Activated CD8-positive, alpha-beta T cell treated with anti-CD3 and anti-CD28 coated beads, Interleukin-2, amount 10 ng/mL, durations not matched to agents 7 days and 5 days (primary cell): Measurements from ENCODE around the gene CDCA5. TPM values are rescaled to one million over a fixed set of nuclear protein-coding genes. Genes with fewer than 3 reads are reported as not detected.
A peak's percentile ranks its signal among the peaks of the same experiment; 100 is the strongest.

Experiments
- ATAC-seq: fragments of 150-1000 bp; cut with Tn5 transposase; one replicate; pipeline ENCODE4 v1.10.0; 2021; ENCODE audit warnings: moderate library complexity
- CTCF ChIA-PET: fragments of 350-600 bp; sonication (Branson Sonifier 250); formaldehyde crosslinking; loops from one replicate; lab custom pipeline; 2021; ENCODE audit warnings: antibody characterized with exemption; lab: Charles Lee
- POLR2A ChIA-PET: fragments of 350-600 bp; sonication (Branson Sonifier 250); formaldehyde crosslinking; loops from one replicate; lab custom pipeline; 2021; ENCODE audit warnings: antibody characterized with exemption; lab: Charles Lee
- DNase-seq: peaks from one replicate; pipeline ENCODE4 v3.0.0-alpha.2; 2020
- H3K27ac Mint-ChIP-seq: one replicate; pipeline ENCODE4 v1.8.0; 2021; ENCODE audit warnings: mild to moderate bottlenecking, mixed read lengths
- H3K27me3 Mint-ChIP-seq: one replicate; pipeline ENCODE4 v1.8.0; 2021; ENCODE audit warnings: low read depth, mixed read lengths
- H3K36me3 Mint-ChIP-seq: one replicate; pipeline ENCODE4 v1.8.0; 2021; ENCODE audit warnings: low read depth, mixed read lengths
- H3K4me1 Mint-ChIP-seq: one replicate; pipeline ENCODE4 v1.8.0; 2021; ENCODE audit warnings: low read depth, mixed read lengths
- H3K4me3 Mint-ChIP-seq: one replicate; pipeline ENCODE4 v1.8.0; 2021; ENCODE audit warnings: mild to moderate bottlenecking, mixed read lengths
- H3K9me3 Mint-ChIP-seq: one replicate; pipeline ENCODE4 v1.8.0; 2022; ENCODE audit warnings: mixed read lengths; ENCODE audit not compliant: insufficient read depth
- total RNA-seq, 2 experiments: library from RNA; stranded (reverse); gene quantifications; one replicate each; pipeline ENCODE4 v1.2.3, GENCODE V29; 2021

CDCA5 gene
- total RNA-seq, 2 experiments from 2014 or later: 127 to 129 TPM

DNA sequence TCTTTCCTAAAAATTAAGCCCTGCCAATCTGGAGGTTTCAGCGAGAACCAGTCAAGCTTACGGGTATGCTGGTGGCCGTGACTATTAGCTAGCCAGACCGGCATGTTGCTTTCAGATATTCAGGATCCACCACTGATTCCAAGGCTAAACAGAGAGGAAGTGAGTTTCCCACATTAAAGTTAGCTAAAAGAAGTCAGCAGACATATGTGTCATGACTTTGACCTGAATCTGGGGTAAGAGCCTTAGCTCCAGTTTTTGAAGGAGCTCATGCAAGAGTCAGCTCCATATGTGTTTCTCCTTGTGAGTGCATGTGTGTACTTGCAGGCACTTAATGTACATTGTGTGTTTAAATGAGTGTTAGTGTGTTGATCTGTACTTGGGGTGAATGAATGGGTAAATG, 1.6 kb upstream of the CDCA5 start:
- ATAC-seq (no peak), DNase-seq (no peak)
- Mint-ChIP-seq H3K27me3 (no peaks in the 10 kb centered on the region), H3K27ac (peak overlapping the region; percentile 98), H3K4me3 (peak overlapping the region; percentile 92), H3K36me3 (peaks cover 64% of the 10 kb centered on the region), H3K9me3 (no peaks in the 10 kb centered on the region), H3K4me1 (peaks cover 41% of the 10 kb centered on the region)
- ChIA-PET CTCF (interaction anchor here (0.8 to 2.0 kb wide), 7 partner anchors 9 to 36 kb away, joined by 3 to 8 read pairs (median 4); partner anchors contain the start of gene ZNHIT2), POLR2A (interaction anchor here (0.6 to 1.6 kb wide), 9 partner anchors 8 to 209 kb away, joined by 3 to 6 read pairs (median 3); partner anchors contain the start of genes VPS51 and ZNHIT2)

DNA sequence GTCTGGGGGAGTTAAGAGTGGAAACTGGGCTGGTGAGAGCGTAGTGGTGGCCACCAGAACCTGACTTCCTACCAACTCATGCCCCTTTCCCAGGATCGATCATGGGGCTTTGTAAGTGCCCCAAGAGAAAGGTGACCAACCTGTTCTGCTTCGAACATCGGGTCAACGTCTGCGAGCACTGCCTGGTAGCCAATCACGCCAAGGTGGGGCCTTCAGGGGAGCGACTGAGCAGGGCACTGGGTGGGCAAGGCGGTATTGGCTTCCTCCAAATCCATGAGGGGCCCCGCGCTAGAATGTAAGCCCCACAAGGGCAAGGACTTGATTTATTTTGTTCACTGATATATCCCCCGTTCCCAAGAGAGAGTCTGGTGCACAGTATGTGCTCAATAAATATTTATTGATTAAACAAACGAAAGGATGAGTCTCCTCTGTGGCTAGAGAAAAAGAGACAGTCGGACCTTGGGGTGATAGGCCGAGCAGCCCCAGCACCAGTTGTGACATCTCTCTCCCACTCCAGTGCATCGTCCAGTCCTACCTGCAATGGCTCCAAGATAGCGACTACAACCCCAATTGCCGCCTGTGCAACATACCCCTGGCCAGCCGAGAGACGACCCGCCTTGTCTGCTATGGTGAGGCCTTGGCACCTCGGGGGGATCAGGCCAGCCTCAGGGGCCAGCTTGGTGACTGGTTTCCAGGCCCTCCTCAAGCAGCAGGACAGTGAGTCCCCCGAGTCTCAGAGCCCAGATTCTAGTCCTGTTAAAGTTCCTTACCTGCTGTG, 947 bp upstream of the CDCA5 start:
- Mint-ChIP-seq H3K4me1 (peaks cover 46% of the 10 kb centered on the region), H3K36me3 (peaks cover 70% of the 10 kb centered on the region), H3K27ac (peak overlapping the region; percentile 98), H3K9me3 (no peaks in the 10 kb centered on the region), H3K4me3 (peak overlapping the region; percentile 92), H3K27me3 (no peaks in the 10 kb centered on the region)
- ChIA-PET POLR2A (interaction anchor here (0.6 to 1.5 kb wide), 7 partner anchors 9 to 208 kb away, joined by 3 to 6 read pairs (median 3); partner anchors contain the start of genes VPS51 and ZNHIT2), CTCF (interaction anchor here (0.8 to 2.0 kb wide), 7 partner anchors 9 to 36 kb away, joined by 3 to 8 read pairs (median 4); partner anchors contain the start of gene ZNHIT2)
- DNase-seq: no peak
- ATAC-seq: peak; percentile 7

DNA sequence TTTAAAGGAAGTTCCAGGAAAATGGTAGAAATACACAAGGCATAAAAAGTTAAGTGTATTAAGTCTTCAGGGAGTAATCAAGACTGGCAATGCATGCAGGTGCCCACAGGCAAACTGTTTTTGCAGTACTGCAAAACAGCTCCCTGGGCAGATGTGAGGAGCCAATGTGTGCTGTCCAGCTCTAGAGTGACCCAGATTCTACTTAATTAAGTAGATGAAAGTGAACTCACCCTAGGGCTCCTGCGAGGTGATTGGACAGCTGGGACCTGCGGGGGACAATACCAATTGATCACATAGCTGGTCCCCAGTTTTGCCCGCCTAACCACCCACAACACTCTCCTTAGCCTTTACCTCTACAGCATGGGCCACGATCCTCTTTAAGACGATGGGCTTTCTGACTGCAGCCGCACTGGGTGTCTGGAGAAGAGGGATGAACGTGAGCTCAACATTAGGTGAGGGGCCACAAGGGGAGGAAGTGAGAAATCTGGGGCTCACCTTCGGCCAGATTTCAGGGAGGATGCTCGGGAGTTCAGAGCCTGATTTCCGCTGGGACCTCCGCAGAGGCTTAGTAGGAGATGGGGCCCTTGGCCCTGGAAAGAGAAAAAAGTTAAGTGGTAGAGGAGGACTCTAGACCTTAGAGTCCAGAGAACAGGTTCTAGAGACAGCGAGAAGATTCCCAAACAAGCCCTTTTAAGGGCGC, 556 bp downstream of the CDCA5 start:
- Mint-ChIP-seq H3K9me3 (no peaks in the 10 kb centered on the region), H3K4me3 (peak overlapping the region; percentile 92), H3K27me3 (no peaks in the 10 kb centered on the region), H3K4me1 (peaks cover 59% of the 10 kb centered on the region), H3K27ac (peak overlapping the region; percentile 98), H3K36me3 (peaks cover 68% of the 10 kb centered on the region)
- ATAC-seq (peak; percentile 12), DNase-seq (peak; percentile 42)
- POLR2A ChIA-PET: interaction anchor here (0.7 to 2.4 kb wide), 20 partner anchors 11 to 421 kb away, joined by 3 to 19 read pairs (median 3); partner anchors contain the start of genes FAU, MRPL49, SAC3D1 and TM7SF2
- CTCF ChIA-PET: interaction anchor here (0.7 to 1.7 kb wide), 12 partner anchors 11 to 195 kb away, joined by 3 to 26 read pairs (median 4); partner anchors contain the start of genes ARL2, SAC3D1, VPS51 and ZNHIT2

DNA sequence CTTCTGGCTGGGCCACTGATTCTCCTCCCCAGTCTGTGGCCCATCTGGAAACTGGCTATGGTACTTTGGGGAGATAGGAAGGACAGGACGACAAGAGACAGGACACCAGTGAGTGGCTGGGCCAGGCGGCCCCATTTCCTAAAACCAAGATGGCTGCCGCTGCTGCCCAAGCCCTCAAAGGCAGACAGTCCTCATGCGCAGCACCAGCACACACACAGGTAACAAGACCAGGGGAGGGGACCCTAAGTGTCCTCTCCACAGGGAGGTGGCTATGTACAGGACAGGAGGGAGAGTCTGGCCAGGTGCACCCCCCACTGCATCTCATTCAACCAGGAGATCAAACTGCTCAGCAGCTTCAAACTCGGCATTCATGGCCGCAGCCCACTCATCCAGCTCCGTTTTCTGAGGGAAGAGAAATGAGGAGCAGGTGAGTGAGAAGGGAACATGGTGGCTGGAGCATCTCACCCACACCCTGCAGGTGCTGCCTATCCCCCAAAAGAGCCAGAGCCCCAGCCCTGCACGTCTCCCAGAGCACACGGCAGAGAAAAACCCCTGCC, 5.0 kb downstream of the CDCA5 start:
- ATAC-seq: no peak
- peak overlapping the region; percentile 4 for H3K4me3 Mint-ChIP-seq
- DNase-seq: no peak
- H3K27ac Mint-ChIP-seq: peak overlapping the region; percentile 72
- H3K9me3 Mint-ChIP-seq: no peaks in the 10 kb centered on the region
- peaks cover 72% of the 10 kb centered on the region for H3K36me3 Mint-ChIP-seq
- CTCF ChIA-PET: interaction anchor here (0.7 to 2.9 kb wide), 9 partner anchors 10 to 65 kb away, joined by 3 to 16 read pairs (median 4); partner anchors contain the start of genes ARL2, FAU, MRPL49 and SAC3D1
- POLR2A ChIA-PET: interaction anchor here (1.8 kb wide), 1 partner anchor 38 kb away, joined by 4 read pairs; the partner anchor contains the start of gene SAC3D1
- peaks cover 63% of the 10 kb centered on the region for H3K4me1 Mint-ChIP-seq
- H3K27me3 Mint-ChIP-seq: no peaks in the 10 kb centered on the region

DNA sequence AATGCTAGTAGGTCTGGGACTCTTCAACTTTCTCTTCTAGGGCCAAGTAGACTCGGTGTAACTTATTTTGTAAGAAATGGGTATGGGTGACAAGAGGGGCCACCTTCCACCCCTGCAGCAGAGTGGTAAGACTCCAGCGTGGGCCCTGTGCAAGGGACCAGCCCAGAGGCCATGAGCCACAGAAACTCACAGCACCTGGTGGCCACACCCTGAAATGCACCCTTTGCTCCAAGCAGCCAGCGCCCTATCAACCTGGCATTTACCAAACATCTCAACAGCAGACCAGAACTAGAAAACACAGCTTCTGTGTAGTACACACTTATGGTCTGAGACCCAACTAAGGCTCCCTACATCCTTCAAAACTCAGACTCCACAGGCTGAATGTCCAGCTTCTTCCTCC, 5.7 kb downstream of the CDCA5 start:
- ATAC-seq (peak; percentile 87), DNase-seq (peak; percentile 79)
- ChIA-PET CTCF (interaction anchor here (0.7 to 2.9 kb wide), 8 partner anchors 9 to 64 kb away, joined by 3 to 16 read pairs (median 4); partner anchors contain the start of genes ARL2, FAU, MRPL49 and SAC3D1), POLR2A (interaction anchor here (0.8 to 1.8 kb wide), 2 partner anchors 34 to 37 kb away, joined by 3 to 4 read pairs; partner anchors contain the start of gene SAC3D1)
- Mint-ChIP-seq H3K4me3 (peak overlapping the region; percentile 4), H3K4me1 (peaks cover 63% of the 10 kb centered on the region), H3K36me3 (peaks cover 68% of the 10 kb centered on the region), H3K27ac (peak overlapping the region; percentile 72), H3K9me3 (no peaks in the 10 kb centered on the region), H3K27me3 (no peaks in the 10 kb centered on the region)

DNA sequence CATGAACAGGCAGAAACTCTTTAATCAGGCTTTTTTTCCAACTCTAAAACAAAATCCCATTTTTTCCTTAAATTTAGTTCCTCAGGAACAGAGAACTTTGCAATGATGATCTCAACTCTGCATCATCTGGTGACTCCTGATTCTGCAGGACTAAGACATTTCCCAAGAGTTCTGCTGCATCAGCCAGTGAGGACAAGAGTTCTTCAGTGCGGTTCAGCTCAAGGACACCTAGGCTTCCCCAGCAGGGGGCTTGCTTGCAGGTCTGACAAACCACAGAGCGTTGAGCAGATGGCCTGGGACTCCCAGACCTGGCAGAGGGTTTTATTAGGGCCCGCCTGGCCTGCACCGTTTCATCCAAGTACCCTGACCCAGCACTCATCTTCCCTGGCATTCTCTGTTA, 6.4 kb downstream of the CDCA5 start:
- H3K9me3 Mint-ChIP-seq: no peaks in the 10 kb centered on the region
- H3K36me3 Mint-ChIP-seq: peaks cover 61% of the 10 kb centered on the region
- peaks cover 56% of the 10 kb centered on the region for H3K4me1 Mint-ChIP-seq
- ATAC-seq: no peak
- POLR2A ChIA-PET: interaction anchor here (0.8 to 1.8 kb wide), 2 partner anchors 35 to 37 kb away, joined by 3 to 4 read pairs; partner anchors contain the start of gene SAC3D1
- no peak for DNase-seq
- no peak overlapping the region for H3K27ac Mint-ChIP-seq
- CTCF ChIA-PET: interaction anchor here (0.7 kb wide), 1 partner anchor 65 kb away, joined by 3 read pairs; no protein-coding TSS in a partner anchor
- no peak overlapping the region for H3K4me3 Mint-ChIP-seq
- H3K27me3 Mint-ChIP-seq: no peaks in the 10 kb centered on the region

DNA sequence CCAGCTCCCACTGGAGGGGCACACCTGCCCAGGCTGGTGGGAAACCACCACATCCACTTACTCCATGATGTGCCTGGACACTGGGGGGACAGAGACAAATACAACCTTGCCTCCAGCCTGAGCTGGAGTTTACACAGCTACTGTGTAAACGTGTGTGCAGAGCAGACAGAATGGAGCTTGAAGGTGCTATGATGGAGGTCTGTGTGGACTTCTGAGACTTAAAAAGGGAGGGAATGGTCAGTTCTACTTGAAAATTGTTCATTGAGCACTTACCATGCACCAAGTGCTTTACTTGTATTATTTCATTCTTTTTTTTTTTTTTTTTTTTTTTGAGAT, 11.2 kb downstream of the CDCA5 start:
- ChIA-PET CTCF (interaction anchor here (1.2 kb wide), 1 partner anchor 58 kb away, joined by 4 read pairs; the partner anchor contains the start of gene ARL2), POLR2A (no interaction called here)
- Mint-ChIP-seq H3K27me3 (no peaks in the 10 kb centered on the region), H3K27ac (peak overlapping the region; percentile 24), H3K4me3 (no peak overlapping the region), H3K4me1 (peaks cover 14% of the 10 kb centered on the region), H3K9me3 (no peaks in the 10 kb centered on the region), H3K36me3 (peaks cover 20% of the 10 kb centered on the region)
- DNase-seq: no peak
- no peak for ATAC-seq

DNA sequence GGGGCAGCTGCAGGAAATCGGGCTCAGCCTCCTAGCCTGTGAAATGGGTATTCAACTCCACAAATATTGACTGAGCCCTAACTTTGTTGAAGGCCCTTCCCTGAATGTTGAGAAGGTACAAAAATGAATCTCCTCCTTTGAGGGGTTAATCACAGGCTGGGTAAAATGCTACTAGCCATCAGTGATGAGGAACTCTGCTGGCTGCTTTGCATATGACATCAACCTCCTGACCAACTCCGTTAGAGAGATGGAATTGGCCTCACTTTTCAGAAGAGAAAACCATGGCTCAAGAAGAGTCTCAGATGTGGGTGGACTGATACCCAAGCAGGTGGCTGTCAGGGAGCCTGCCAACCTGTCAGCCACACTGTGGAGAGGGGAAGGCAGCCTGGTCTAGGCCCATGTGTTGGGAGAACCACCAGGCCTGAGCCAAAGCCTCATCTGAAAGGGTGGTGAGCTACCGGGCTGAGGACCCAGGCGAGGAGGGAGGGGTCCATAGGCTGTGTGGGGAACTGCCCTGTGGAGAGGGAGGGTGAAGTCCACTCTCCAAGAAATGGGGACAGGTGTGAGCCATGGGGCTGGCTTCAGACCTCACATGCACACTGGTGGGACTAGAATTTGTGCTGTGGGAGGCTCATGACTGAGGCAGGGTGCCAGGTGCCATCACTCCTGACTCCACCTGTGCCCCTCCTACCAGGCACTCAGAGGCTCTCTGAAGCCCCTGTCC, 11.8 kb downstream of the CDCA5 start:
- ChIA-PET CTCF (interaction anchor here (1.2 kb wide), 1 partner anchor 58 kb away, joined by 4 read pairs; the partner anchor contains the start of gene ARL2), POLR2A (no interaction called here)
- H3K4me1 Mint-ChIP-seq: peaks cover 9% of the 10 kb centered on the region
- peaks cover 14% of the 10 kb centered on the region for H3K36me3 Mint-ChIP-seq
- H3K27ac Mint-ChIP-seq: no peak overlapping the region
- DNase-seq: no peak
- H3K27me3 Mint-ChIP-seq: no peaks in the 10 kb centered on the region
- peak; percentile 36 for ATAC-seq
- H3K4me3 Mint-ChIP-seq: no peak overlapping the region
- no peaks in the 10 kb centered on the region for H3K9me3 Mint-ChIP-seq

DNA sequence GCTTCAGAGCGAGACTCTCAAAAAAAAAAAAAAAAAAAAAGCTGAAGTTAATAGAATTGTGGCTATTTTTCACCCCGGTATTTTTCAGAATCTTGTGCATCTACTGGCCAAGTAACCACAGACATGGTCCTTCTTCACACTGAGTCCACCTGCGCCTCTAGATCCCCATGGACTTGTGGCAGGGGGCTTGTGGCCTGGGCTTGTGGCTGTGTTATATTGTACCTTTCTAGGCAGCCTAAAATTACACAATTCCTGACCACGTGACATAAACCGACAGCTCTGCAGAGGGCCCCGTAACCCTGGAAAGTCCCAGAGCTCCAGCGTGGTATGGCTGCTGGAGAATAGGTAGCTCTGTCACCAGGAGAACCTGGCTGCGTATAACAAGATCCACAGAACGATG, 14.6 kb downstream of the CDCA5 start:
- CTCF ChIA-PET: interaction anchor here (0.9 to 1.5 kb wide), 3 partner anchors 9 to 282 kb away, joined by 3 to 5 read pairs (median 3); no protein-coding TSS in a partner anchor
- ATAC-seq (no peak), DNase-seq (no peak)
- Mint-ChIP-seq H3K27ac (no peak overlapping the region), H3K27me3 (peaks cover 2% of the 10 kb centered on the region), H3K36me3 (no peaks in the 10 kb centered on the region), H3K4me1 (no peaks in the 10 kb centered on the region), H3K4me3 (no peak overlapping the region), H3K9me3 (no peaks in the 10 kb centered on the region)
- POLR2A ChIA-PET: interaction anchor here (0.6 to 1.7 kb wide), 2 partner anchors 14 to 234 kb away, joined by 3 to 4 read pairs; partner anchors contain the start of genes CDCA5 and ZFPL1

DNA sequence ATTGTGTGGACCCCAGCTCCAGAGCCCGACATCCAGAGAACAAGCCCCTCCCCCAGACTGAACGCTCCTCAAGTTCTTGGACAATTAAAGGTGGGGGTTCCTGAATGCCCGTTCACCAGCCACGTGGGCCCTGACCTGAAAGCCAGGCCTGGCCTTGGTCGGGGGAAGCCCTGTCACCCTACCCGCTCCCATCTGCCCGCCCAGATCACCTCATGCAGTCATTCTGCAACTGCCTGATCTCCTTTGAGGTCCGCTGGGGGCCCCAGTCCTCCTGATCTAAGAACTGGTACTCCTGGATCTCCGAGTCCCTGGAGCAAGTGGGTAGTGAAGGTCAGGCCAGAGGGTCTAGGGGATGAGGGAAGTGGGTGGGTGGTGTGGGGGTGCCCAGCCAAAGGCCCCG, 16.4 kb downstream of the CDCA5 start:
- H3K36me3 Mint-ChIP-seq: no peaks in the 10 kb centered on the region
- POLR2A ChIA-PET: no interaction called here
- ATAC-seq (no peak), DNase-seq (no peak)
- H3K4me3 Mint-ChIP-seq: no peak overlapping the region
- peaks cover 2% of the 10 kb centered on the region for H3K27me3 Mint-ChIP-seq
- H3K27ac Mint-ChIP-seq: no peak overlapping the region
- no peaks in the 10 kb centered on the region for H3K4me1 Mint-ChIP-seq
- CTCF ChIA-PET: no interaction called here
- no peaks in the 10 kb centered on the region for H3K9me3 Mint-ChIP-seq
